ENCODE results near the gene GABRB2.
"Not testable (repeated sequence)": the region's sequence is repeated elsewhere in the genome, so short reads cannot be mapped to it uniquely, and the experiment has no call there.

Gene GABRB2

DNA sequence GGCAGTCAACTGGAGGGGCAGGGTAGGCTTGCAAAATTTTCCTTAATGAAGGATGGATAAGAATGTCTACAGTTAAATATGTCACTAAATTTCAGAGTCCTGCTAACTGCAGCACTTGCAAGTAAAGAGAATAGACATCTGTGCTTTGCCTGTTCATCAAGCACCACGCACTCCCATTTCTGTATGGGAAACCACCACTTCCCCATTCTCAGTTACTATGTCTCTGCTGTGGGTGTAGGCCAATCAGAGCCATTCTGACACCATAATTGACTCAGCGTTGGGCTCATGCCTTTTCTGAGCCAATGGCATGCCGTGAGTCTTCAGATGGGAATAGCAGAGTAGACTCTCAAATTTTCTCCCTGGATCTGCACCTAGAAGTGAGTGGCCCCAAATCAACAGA, 247.5 kb downstream of the GABRB2 start:
- DNase-seq (ENCODE audit: low spot score), result no peak

DNA sequence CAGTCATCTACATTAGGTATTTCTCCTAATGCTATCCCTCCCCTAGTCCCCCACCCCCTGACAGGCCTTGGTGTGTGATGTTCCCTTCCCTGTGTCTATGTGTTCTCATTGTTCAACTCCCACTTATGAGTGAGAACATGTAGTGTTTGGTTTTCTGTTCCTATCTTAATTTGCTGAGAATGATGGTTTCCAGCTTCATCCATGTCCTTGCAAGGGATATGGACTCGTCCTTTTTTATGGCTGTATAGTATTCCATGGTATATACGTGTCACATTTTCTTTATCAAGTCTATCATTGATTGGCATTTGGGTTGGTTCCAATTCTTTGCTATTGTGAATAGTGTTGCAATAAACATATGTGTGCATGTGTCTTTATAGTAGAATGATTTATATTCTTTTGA, 249.1 kb downstream of the GABRB2 start:
- not testable (repeated sequence) for DNase-seq (ENCODE audit: low spot score)

DNA sequence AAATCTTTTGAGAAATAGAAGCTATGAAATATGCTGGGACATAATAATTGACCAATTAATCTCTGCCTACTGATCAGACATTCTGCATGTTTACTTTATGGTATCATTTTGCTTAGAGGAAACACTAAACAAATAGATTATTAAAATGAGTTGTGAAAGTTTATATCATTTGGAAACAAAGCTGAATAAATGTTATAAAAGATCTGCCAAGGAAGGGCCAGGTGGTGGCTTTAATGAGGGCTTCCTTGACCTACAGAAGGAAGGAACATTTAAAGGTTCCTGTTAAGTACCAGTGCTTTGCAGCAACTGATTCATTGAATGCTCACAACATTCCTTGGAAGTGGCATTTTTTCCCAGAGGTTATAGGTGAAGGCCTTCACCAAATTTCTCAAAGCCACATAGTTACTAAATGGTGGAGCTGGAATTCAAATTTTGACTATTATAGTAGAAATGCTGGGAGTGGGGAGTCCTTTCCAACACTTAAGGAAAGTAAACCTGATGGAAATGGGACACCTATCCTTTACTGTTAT, 250.7 kb downstream of the GABRB2 start:
- DNase-seq (ENCODE audit: low spot score), result no peak

- DNase-seq (ENCODE audit: low spot score), result no peak
Observed at GRCh38 chr5:161288071-161288470, 258.5 kb downstream of the GABRB2 start.

DNA sequence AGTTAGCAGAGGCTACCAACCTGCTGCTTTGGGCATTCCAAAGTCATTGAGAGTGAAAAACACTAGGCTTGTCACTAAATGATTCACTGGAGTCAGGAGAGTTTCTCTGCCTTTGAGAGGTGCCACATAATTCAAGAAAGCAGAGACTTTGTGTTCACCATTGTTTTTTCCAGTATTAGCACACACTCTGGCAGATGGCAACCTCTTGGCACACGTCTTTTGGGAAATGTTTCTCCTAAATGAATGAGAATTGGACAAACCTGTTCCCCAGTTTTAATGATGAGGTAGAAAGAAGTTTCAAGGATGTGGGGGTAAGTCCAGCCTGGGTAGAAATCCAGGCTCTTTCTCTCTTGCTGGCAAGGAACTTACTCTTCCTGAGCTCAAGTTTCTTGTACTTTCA, 259.1 kb downstream of the GABRB2 start:
- DNase-seq (ENCODE audit: low spot score), result no peak

- DNase-seq (ENCODE audit: low spot score), result no peak
Observed at GRCh38 chr5:161286066-161286655, 260.4 kb downstream of the GABRB2 start.

DNA sequence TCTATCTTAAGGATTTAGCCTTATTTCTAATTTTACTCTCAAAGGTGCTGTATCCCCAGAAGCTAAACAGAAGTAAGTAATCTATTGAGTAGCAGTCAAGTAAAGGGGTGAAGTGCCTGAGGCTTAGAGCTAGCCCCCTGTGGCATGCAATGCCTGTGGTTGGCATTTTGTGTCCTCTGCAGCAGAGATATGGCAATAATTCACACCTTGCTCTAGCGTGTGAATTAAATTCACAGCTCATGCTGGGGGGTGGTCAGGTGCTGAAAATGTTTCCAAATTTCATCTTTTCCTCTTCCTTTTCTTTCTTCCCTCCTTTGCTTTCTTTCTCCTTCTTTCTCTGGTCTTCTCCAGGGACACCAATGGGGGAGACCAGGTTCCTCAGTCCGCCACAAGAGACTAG, 262.1 kb downstream of the GABRB2 start:
- no peak for DNase-seq (ENCODE audit: low spot score)

GRCh38 chr5:161283296-161283695, 263.2 kb downstream of the GABRB2 start:
- no peak for DNase-seq (ENCODE audit: low spot score)

- DNase-seq (ENCODE audit: low spot score), result no peak
Observed at GRCh38 chr5:161278739-161279660, 267.5 kb downstream of the GABRB2 start.

DNA sequence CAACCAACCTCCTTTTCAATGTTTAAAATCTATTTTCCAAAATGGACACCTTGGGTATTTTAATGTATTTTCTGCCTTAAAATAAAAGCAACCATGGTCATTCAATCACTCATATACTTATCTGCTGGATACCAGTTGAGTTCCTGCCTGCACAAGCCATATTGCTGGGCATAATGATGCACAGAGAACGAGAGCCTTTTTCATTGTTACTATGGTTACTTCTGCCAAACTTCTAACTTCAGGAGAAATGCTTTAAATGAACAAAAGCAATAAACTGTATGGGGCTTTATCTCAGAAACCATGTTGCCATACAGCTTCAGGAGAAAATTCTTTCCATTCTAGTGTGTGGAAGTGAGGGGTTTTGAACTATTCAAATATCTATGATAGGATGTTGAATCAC, 269.5 kb downstream of the GABRB2 start:
- no peak for DNase-seq (ENCODE audit: low spot score)

- DNase-seq (ENCODE audit: low spot score), result no peak
Observed at GRCh38 chr5:161274951-161275350, 271.6 kb downstream of the GABRB2 start.

- no peak for DNase-seq (ENCODE audit: low spot score)
Observed at GRCh38 chr5:161273410-161273809, 273.1 kb downstream of the GABRB2 start.

- DNase-seq (ENCODE audit: low spot score), result no peak
Observed at GRCh38 chr5:161271816-161272215, 274.7 kb downstream of the GABRB2 start.

- no peak for DNase-seq (ENCODE audit: low spot score)
Observed at GRCh38 chr5:161269125-161269524, 277.4 kb downstream of the GABRB2 start.

DNA sequence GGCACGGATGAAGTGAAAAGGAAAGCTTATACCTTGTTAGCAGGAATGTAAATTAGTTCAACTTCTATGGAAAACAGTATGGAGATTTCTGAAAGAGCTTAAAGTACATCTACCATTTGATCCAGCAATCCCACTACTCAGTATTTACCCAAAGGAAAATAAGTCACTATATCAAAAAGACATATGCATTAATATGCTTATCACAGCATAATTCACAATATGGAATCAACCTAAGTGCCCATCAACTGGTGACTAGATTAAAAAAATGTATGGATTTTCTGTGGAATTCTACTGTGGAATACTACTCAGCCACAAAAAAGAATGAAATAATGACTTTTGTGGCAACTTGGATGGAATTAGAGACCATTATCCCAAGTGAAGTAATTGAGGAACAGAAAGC, 279.6 kb downstream of the GABRB2 start:
- no peak for DNase-seq (ENCODE audit: low spot score)

- no peak for DNase-seq (ENCODE audit: low spot score)
Observed at GRCh38 chr5:161265006-161265405, 281.5 kb downstream of the GABRB2 start.

DNA sequence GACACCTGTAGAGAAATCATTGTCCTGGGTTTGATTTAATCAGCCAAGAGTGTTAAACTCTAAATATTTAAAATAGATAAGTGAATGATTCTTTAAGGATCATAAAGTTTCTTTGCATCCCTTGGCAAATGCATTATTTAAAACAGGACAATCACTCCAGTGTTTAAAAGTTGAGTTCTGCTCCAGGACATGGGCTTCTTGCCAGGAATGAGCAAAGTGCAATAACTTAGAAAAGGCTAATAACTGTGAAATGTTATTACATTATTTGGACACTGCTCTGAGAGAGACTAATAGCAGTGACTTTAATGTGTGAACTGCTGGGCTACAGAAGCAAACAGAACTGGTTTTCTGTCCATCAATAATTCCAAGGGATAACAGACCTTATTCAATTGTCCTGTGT, 283.3 kb downstream of the GABRB2 start:
- no peak for DNase-seq (ENCODE audit: low spot score)

DNA sequence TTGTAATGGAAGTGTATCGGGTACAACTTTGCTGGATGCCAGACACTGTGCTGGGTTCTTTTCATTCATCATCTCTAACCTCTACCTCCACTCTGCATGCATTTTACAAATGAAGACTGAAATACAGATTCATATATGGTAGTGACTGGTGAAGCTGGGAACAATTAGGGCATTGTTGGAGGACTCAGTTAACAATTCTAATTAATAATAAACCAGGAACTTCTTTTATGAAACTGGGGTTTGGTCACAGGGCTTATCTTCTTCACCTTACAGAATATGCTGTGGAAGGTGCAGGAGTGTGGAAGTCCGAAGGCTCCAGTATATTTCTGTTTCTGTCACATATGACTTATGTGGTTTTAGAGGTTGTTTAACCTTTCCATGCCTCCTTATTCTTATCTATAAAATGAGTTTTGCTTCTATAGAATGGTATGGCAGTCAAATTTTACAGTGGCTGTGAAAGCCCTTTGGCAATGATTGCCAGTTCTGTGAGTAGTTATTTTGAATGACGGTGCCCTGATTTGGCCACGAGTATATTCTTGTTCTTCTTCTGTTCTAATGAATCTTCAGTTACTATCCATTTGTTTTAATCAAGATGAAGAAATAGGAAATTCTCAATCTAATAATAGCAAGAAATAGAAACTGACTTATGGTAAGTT, 284.7 kb downstream of the GABRB2 start:
- no peak for DNase-seq (ENCODE audit: low spot score)

DNA sequence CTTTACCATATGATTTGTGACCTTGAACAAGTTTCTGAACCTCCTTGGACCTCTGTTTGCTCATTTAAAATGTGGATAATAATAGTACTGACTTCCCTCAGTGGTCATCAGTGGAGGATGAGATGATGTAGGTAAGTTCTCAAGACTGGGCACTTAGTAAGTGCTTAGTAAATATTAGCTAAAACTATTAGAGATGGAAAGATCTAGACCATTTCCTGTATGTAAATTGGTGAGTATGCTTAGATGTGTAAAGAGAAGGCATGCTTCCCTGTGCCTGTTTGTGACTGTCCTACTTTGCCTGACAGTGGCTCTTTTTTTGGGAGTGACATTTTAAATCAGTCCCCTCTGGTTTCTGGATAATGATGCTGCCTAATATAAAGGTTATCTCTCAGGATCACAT, 288.1 kb downstream of the GABRB2 start:
- no peak for DNase-seq (ENCODE audit: low spot score)

DNA sequence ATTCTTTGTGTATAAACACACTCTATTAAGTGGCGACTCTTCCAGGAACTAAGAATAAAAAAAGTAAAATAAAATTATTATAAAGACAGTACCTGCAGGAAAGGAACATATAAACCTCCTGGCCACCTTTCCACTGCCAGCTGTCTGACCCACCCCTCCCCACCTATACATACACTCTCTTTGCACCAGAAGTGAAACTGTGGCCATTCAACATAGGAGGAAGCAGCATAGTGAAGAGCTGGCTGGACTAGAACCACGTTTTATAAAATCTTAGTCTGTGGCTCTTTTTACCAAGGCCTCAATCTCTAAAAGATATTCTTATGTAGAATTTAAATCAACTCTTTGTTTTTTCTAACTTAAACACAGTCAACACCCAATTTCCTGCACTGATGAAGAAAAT, 289.6 kb downstream of the GABRB2 start:
- DNase-seq (ENCODE audit: low spot score), result no peak

- DNase-seq (ENCODE audit: low spot score), result not testable (repeated sequence)
Observed at GRCh38 chr5:161252955-161253354, 293.6 kb downstream of the GABRB2 start.

DNA sequence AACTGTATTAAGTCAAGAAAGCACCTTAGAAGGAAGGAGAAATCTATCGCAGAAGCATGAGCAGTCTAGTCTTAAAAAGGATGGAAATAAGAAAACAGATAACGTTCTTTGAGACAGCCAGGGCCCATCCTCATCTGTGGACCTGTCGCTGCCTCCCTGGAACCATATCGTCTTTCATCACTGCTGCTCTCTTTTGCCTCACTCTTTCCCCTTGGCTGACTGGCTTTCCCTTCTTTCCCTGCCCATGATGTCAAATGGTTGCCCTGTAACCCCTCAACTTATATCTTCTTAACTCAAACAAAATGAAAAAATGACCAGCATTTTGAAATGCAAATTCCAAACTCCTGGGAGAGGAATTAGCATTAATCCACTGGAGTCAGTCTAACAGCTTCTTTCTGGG, 299.8 kb downstream of the GABRB2 start:
- DNase-seq (ENCODE audit: low spot score), result no peak

GRCh38 chr5:161245846-161246245, 300.7 kb downstream of the GABRB2 start:
- not testable (repeated sequence) for DNase-seq (ENCODE audit: low spot score)

Data from GM03348 (cell line).